ENCODE data around the gene TMEM201. TPM values are rescaled to one million over a fixed set of nuclear protein-coding genes. Genes with fewer than 3 reads are reported as not detected.

TMEM201 gene
- total and polyA plus RNA-seq, 9 of the 15 experiments (the other 6 are each of a cell fraction or from before 2014, with no cell fraction given) = 0.42 to 51.3 (median 7.4) TPM

- peak; percentile 74; the same call in 1 of the 2 replicates for TF ChIP-seq SPI1 (IDR thresholded peaks at IDR 0.05; ENCODE audit: borderline replicate concordance, low read depth, low read length)
- TF ChIP-seq POLR3G (IDR thresholded peaks at IDR 0.05; ENCODE audit: extremely low read depth, insufficient read length, insufficient replicate concordance) = no peak
- no peak for TF ChIP-seq TAF9B (IDR thresholded peaks at IDR 0.05; ENCODE audit: partially characterized antibody)
- no peak for TF ChIP-seq MCM2 (IDR thresholded peaks at IDR 0.05; ENCODE audit: low read depth)
- TF ChIP-seq NCOA2 (IDR thresholded peaks at IDR 0.05; ENCODE audit: partially characterized antibody in 2 of 2) = no peak
- TF ChIP-seq NFIX (CRISPR knock-in tag; IDR thresholded peaks at IDR 0.05; ENCODE audit: low read depth) = no peak
- no peak for TF ChIP-seq ZSCAN32 (CRISPR knock-in tag; IDR thresholded peaks at IDR 0.05)
- no peak for TF ChIP-seq ESRRB (CRISPR knock-in tag; IDR thresholded peaks at IDR 0.05; ENCODE audit: borderline replicate concordance)
- no peak for TF ChIP-seq LARP7 (IDR thresholded peaks at IDR 0.05)
- TF ChIP-seq SIN3B (IDR thresholded peaks at IDR 0.05; ENCODE audit: low read depth) = no peak
- TF ChIP-seq HEY1 (CRISPR knock-in tag; IDR thresholded peaks at IDR 0.05; ENCODE audit: borderline replicate concordance) = no peak
- no peak for TF ChIP-seq TAL1 (IDR thresholded peaks at IDR 0.05)
- TF ChIP-seq NBN (IDR thresholded peaks at IDR 0.05; ENCODE audit: low read depth) = no peak
- TF ChIP-seq SETDB1 (IDR thresholded peaks at IDR 0.05; ENCODE audit: low read length) = no peak
- TF ChIP-seq ZNF696 (CRISPR knock-in tag; conservative IDR thresholded peaks at IDR 0.05) = no peak
- TF ChIP-seq ZBTB17 (CRISPR knock-in tag; IDR thresholded peaks at IDR 0.05) = no peak
- no peak for TF ChIP-seq SMARCE1 (IDR thresholded peaks at IDR 0.05)
- no peak for TF ChIP-seq PHF21A (IDR thresholded peaks at IDR 0.05; ENCODE audit: borderline replicate concordance, low read depth)
- TF ChIP-seq ZNF655 (CRISPR knock-in tag; IDR thresholded peaks at IDR 0.05) = no peak
- no peak for TF ChIP-seq IRF9 (tag; IDR thresholded peaks at IDR 0.05)
- TF ChIP-seq ZNF24 (IDR thresholded peaks at IDR 0.05) = peak; percentile 31; the same call in 1 of the 2 replicates
- TF ChIP-seq RBM25 (IDR thresholded peaks at IDR 0.05; ENCODE audit: low read depth, low read length, severe bottlenecking) = no peak
- peak; percentile 46 to 58; a peak in 2 of 4 replicates for TF ChIP-seq MAZ (CRISPR knock-in tag; conservative IDR thresholded peaks at IDR 0.05 in 1 of 2, IDR thresholded peaks at IDR 0.05 in 1 of 2)
- TF ChIP-seq ATF1 (CRISPR knock-in tag; IDR thresholded peaks at IDR 0.05) = no peak
- TF ChIP-seq ATF1 (tag; IDR thresholded peaks at IDR 0.05) = no peak
- TF ChIP-seq GTF3C2 (IDR thresholded peaks at IDR 0.05; ENCODE audit: borderline replicate concordance, extremely low read depth, insufficient read length) = no peak
Measured at GRCh38 chr1:9593492-9594465, 5.1 kb downstream of the TMEM201 start (continued).

Measured in K562 (cell line).